ENCODE results near the gene GTF2IRD1.
"Not testable (repeated sequence)": the region's sequence is repeated elsewhere in the genome, so short reads cannot be mapped to it uniquely, and the experiment has no call there.

Gene GTF2IRD1

GRCh38 chr7:74430409-74430808 lies 23.3 kb upstream of the GTF2IRD1 start:
- DNase-seq = not testable (repeated sequence)

GRCh38 chr7:74430961-74431466 lies 22.7 kb upstream of the GTF2IRD1 start:
- DNase-seq = no peak

- not testable (repeated sequence) for DNase-seq
These were observed 16.5 kb upstream of the GTF2IRD1 start for GRCh38 chr7:74437291-74437571.

GRCh38 chr7:74438327-74438726 lies 15.4 kb upstream of the GTF2IRD1 start:
- no peak for DNase-seq

- DNase-seq = no peak
These were observed 14.2 kb upstream of the GTF2IRD1 start for GRCh38 chr7:74439541-74439940.

GRCh38 chr7:74440143-74440542 lies 13.6 kb upstream of the GTF2IRD1 start:
- not testable (repeated sequence) for DNase-seq

- DNase-seq = no peak
These were observed 11.9 kb upstream of the GTF2IRD1 start for GRCh38 chr7:74441801-74442200.

GRCh38 chr7:74443543-74444247 lies 10.0 kb upstream of the GTF2IRD1 start:
- no peak for DNase-seq

- no peak for DNase-seq
These were observed 4.6 kb upstream of the GTF2IRD1 start for GRCh38 chr7:74449144-74449543.

- DNase-seq = peak; percentile 37
These were observed 3.8 kb upstream of the GTF2IRD1 start for GRCh38 chr7:74449809-74450397.

GRCh38 chr7:74452748-74453321 lies 871 bp upstream of the GTF2IRD1 start:
- DNase-seq = no peak

- no peak for DNase-seq
These were observed 567 bp downstream of the GTF2IRD1 start for GRCh38 chr7:74454021-74454924.

- DNase-seq = no peak
These were observed 1.2 kb downstream of the GTF2IRD1 start for GRCh38 chr7:74454925-74455288.

- DNase-seq = no peak
These were observed 1.6 kb downstream of the GTF2IRD1 start for GRCh38 chr7:74455291-74455804.

GRCh38 chr7:74455928-74456327 lies 2.2 kb downstream of the GTF2IRD1 start:
- DNase-seq = no peak

GRCh38 chr7:74457007-74457406 lies 3.3 kb downstream of the GTF2IRD1 start:
- no peak for DNase-seq

- DNase-seq = no peak
These were observed 8.4 kb downstream of the GTF2IRD1 start for GRCh38 chr7:74461970-74462706.

- no peak for DNase-seq
These were observed 9.0 kb downstream of the GTF2IRD1 start for GRCh38 chr7:74462707-74463100.

GRCh38 chr7:74464931-74465886 lies 11.5 kb downstream of the GTF2IRD1 start:
- no peak for DNase-seq

- no peak for DNase-seq
These were observed 12.6 kb downstream of the GTF2IRD1 start for GRCh38 chr7:74466196-74466813.

GRCh38 chr7:74467876-74468275 lies 14.2 kb downstream of the GTF2IRD1 start:
- DNase-seq = no peak

Data from CD4-positive, alpha-beta T cell treated with Interferon gamma for 1 hour (primary cell).